ENCODE results near the gene MKKS. TPM values are rescaled to one million over a fixed set of nuclear protein-coding genes. Genes with fewer than 3 reads are reported as not detected.

MKKS gene
- total and polyA plus RNA-seq, 10 donors: 10.4 to 18.8 (median 14.0) TPM

GRCh38 chr20:10465135-10465534, 31.1 kb upstream of the MKKS start:
- Histone ChIP-seq H3K27me3 (replicated peaks in 1 of 7) (no peaks in the 10 kb centered on the region), H3K27ac (no peak overlapping the region), H3K4me1 (peaks cover 0 to 54% (median 10%) of the 10 kb centered on the region in 6 donors), H3K9me3 (peaks cover 0 to 6% (median 0%) of the 10 kb centered on the region in 8 donors), H3K4me3 (no peak overlapping the region), H3K36me3 (peaks cover 0 to 12% (median 0%) of the 10 kb centered on the region in 6 donors)
- 85 to 98% (median 95%) methylated on average over 3 of the region's 3 CpGs for WGBS, 5 donors
- TF ChIP-seq POLR2AphosphoS5 (IDR thresholded peaks at IDR 0.05) (no peak), POLR2A (IDR thresholded peaks at IDR 0.05) (no peak), CTCF (IDR thresholded peaks at IDR 0.05 in 8 of 11, conservative IDR thresholded peaks at IDR 0.05 in 3 of 11) (no peak)
- intact Hi-C loops (cut with DNase I; ENCODE audit: low total_unique reads): no loop called here
- no peak for DNase-seq

- Histone ChIP-seq H3K9me3 (peaks cover 0 to 6% (median 0%) of the 10 kb centered on the region in 8 donors), H3K36me3 (peaks cover 0 to 16% (median 0%) of the 10 kb centered on the region in 6 donors), H3K27ac (peak overlapping the region in 2 of 8 donors; percentile 26 to 68), H3K4me3 (no peak overlapping the region), H3K4me1 (peaks cover 0 to 39% (median 3%) of the 10 kb centered on the region in 6 donors), H3K27me3 (replicated peaks in 1 of 7) (no peaks in the 10 kb centered on the region)
- DNase-seq: no peak
- TF ChIP-seq POLR2AphosphoS5 (IDR thresholded peaks at IDR 0.05): no peak
- 72 to 91% (median 79%) methylated on average over 2 of the region's 2 CpGs for WGBS, 5 donors
- intact Hi-C loops (cut with DNase I; ENCODE audit: low total_unique reads): no loop called here
Observed at GRCh38 chr20:10463622-10464021, 29.6 kb upstream of the MKKS start.

GRCh38 chr20:10462516-10462915, 28.5 kb upstream of the MKKS start:
- DNase-seq: no peak
- peaks cover 0 to 23% (median 0%) of the 10 kb centered on the region in 6 donors for H3K36me3 ChIP-seq
- no peaks in the 10 kb centered on the region for H3K27me3 ChIP-seq (replicated peaks in 1 of 7)
- peaks cover 0 to 11% (median 4%) of the 10 kb centered on the region in 8 donors for H3K9me3 ChIP-seq
- TF ChIP-seq CTCF (IDR thresholded peaks at IDR 0.05 in 8 of 11, conservative IDR thresholded peaks at IDR 0.05 in 3 of 11): no peak
- no peak for TF ChIP-seq POLR2AphosphoS5 (IDR thresholded peaks at IDR 0.05)
- no peak for TF ChIP-seq POLR2A (IDR thresholded peaks at IDR 0.05)
- no peak overlapping the region for H3K4me3 ChIP-seq
- intact Hi-C loops (cut with DNase I; ENCODE audit: low total_unique reads): no loop called here
- H3K27ac ChIP-seq: peak overlapping the region in 2 of 8 donors; percentile 27 to 68
- H3K4me1 ChIP-seq: peaks cover 0 to 31% (median 0%) of the 10 kb centered on the region in 6 donors

- H3K4me1 ChIP-seq: peaks cover 0 to 29% (median 0%) of the 10 kb centered on the region in 6 donors
- H3K27ac ChIP-seq: peak overlapping the region in 2 of 8 donors; percentile 27 to 68
- H3K9me3 ChIP-seq: peaks cover 0 to 21% (median 11%) of the 10 kb centered on the region in 8 donors
- no peak for TF ChIP-seq POLR2AphosphoS5 (IDR thresholded peaks at IDR 0.05)
- no peak for TF ChIP-seq CTCF (IDR thresholded peaks at IDR 0.05 in 8 of 11, conservative IDR thresholded peaks at IDR 0.05 in 3 of 11)
- no peak for TF ChIP-seq POLR2A (IDR thresholded peaks at IDR 0.05)
- intact Hi-C loops (cut with DNase I; ENCODE audit: low total_unique reads): no loop called here
- 86 to 94% (median 88%) methylated on average over 2 of the region's 2 CpGs for WGBS, 5 donors
- no peak for DNase-seq
- no peak overlapping the region for H3K4me3 ChIP-seq
- no peaks in the 10 kb centered on the region for H3K27me3 ChIP-seq (replicated peaks in 1 of 7)
- peaks cover 0 to 23% (median 0%) of the 10 kb centered on the region in 6 donors for H3K36me3 ChIP-seq
Observed at GRCh38 chr20:10461495-10461894, 27.5 kb upstream of the MKKS start.
